Lower leg skin (tissue), 3 donors: ENCODE data around the gene FIS1.
"Not testable (repeated sequence)": the region's sequence is repeated elsewhere in the genome, so short reads cannot be mapped to it uniquely, and the experiment has no call there.

Experiments
- CTCF ChIP-seq, 3 donors: fragments of 450-650 bp; IDR thresholded peaks; one replicate each; pipeline ENCODE4 v1.5.1; 2016; ENCODE audit warnings: antibody characterized with exemption in 3 of 3, mild to moderate bottlenecking in 3 of 3, moderate library complexity in 2 of 3
- POLR2A ChIP-seq, 2 donors: fragments of 450-650 bp; IDR thresholded peaks; one replicate each; pipeline ENCODE4 v1.6.1; 2016 to 2017; ENCODE audit warnings: antibody characterized with exemption in 2 of 2, mild to moderate bottlenecking in 1 of 2, moderate library complexity in 1 of 2

DNA sequence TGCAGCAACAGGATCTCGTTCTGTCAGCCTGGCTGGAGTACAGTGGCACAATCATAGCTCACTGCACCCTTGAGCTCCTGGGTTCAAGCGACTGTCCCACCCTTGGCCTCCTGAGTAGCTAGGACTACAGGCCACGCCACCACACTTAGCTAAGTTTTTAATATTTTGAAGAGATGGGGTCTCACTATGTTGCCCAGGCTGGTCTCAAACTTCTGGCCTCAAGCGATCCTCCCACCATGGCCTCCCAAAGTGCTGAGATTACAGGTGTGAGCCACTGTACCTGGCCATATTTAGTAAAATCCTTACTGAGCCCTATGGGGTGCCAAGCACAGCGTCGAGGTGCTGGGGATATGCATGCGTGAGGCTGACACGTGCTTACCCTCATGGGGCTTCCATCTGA, 36.0 kb upstream of the FIS1 start:
- not testable (repeated sequence) for TF ChIP-seq POLR2A, CTCF (IDR thresholded peaks at IDR 0.05)
